ENCODE results near the gene OGA. TPM values are rescaled to one million over a fixed set of nuclear protein-coding genes. Genes with fewer than 3 reads are reported as not detected.

The OGA gene
- total and polyA plus RNA-seq, 2 of the 8 experiments (the other 6 are each of a cell fraction or from before 2014, with no cell fraction given), result 31.2 to 107 TPM

- H3K4me2 ChIP-seq (ENCODE audit: insufficient read depth in 1 of 2, low read depth in 2 of 2, low read length in 2 of 2), result no peak overlapping the region
- H3K27me3 ChIP-seq (replicated peaks in 1 of 4; ENCODE audit: control insufficient read depth in 3 of 4, extremely low read depth in 1 of 4, insufficient read depth in 3 of 4, low read length in 3 of 4), result no peaks in the 10 kb centered on the region
- CTCF ChIA-PET (ENCODE audit: partially characterized antibody), result interaction anchor here (0.6 to 2.1 kb wide), 6 partner anchors 9 to 612 kb away, joined by 3 to 5 read pairs (median 4); partner anchors contain the start of gene KCNIP2
- H2AK5ac ChIP-seq (ENCODE audit: low read depth, low read length), result no peak overlapping the region
- no peak overlapping the region for H3K4me3 ChIP-seq (ENCODE audit: extremely low read depth in 1 of 4, insufficient read depth in 2 of 4, low read depth in 3 of 4, low read length in 4 of 4)
- no peak overlapping the region for H3K4ac ChIP-seq (replicated peaks; ENCODE audit: insufficient read length, low read depth, low read length)
- H2BK15ac ChIP-seq (ENCODE audit: low read length), result no peak overlapping the region
- H2BK20ac ChIP-seq (ENCODE audit: low read length), result no peak overlapping the region
- H3K4me1 ChIP-seq (replicated peaks in 1 of 4; ENCODE audit: control insufficient read depth in 3 of 4, insufficient read depth in 4 of 4, low read length in 3 of 4), result peaks cover 7 to 21% (median 15%) of the 10 kb centered on the region in 4 experiments
- no peak for FAIRE-seq
- no peak overlapping the region for H2BK12ac ChIP-seq (ENCODE audit: low read depth, low read length)
- no peaks in the 10 kb centered on the region; a peak in 1 of 4 replicates for H3K79me2 ChIP-seq (ENCODE audit: control insufficient read depth in 1 of 2, insufficient read depth in 2 of 2, low read length in 2 of 2)
- H3K23ac ChIP-seq (ENCODE audit: insufficient read length), result no peak overlapping the region
- H3K27ac ChIP-seq (ENCODE audit: low read depth, low read length), result no peak overlapping the region
- H3K79me1 ChIP-seq (ENCODE audit: low read depth, low read length), result no peaks in the 10 kb centered on the region; the same call in 1 of the 2 replicates
- H3K23me2 ChIP-seq (ENCODE audit: low read depth, low read length), result peaks cover 12% of the 10 kb centered on the region
- no peak overlapping the region for H4K91ac ChIP-seq (replicated peaks; ENCODE audit: insufficient read length, low read length)
- 85% methylated on average over 5 of the region's 5 CpGs; no CpG with 5 or more reads in 1 of the 2 experiments for WGBS, 2 experiments (ENCODE audit: extremely low coverage in 1 of 2, insufficient coverage in 1 of 2, insufficient read length in 1 of 2, insufficient replicate concordance in 2 of 2, low coverage in 1 of 2, low lambda C conversion rate in 2 of 2, missing lambda C conversion rate in 1 of 2)
- no peak overlapping the region for H4K5ac ChIP-seq (ENCODE audit: insufficient read length, low read depth, low read length)
- no peak overlapping the region for H3K9ac ChIP-seq (replicated peaks in 1 of 4; ENCODE audit: extremely low read depth in 1 of 4, low read depth in 3 of 4, low read length in 3 of 4)
- H3K14ac ChIP-seq (ENCODE audit: insufficient read length), result no peak overlapping the region
- no peak overlapping the region for H2AFZ ChIP-seq (ENCODE audit: low read length)
- no peak overlapping the region for H2BK5ac ChIP-seq (ENCODE audit: low read depth, low read length)
- H3K56ac ChIP-seq (replicated peaks; ENCODE audit: insufficient read length, low read depth, low read length), result no peak overlapping the region
- POLR2A ChIA-PET (ENCODE audit: partially characterized antibody), result interaction anchor here (9.8 kb wide), 1 partner anchor 9 kb away, joined by 100 read pairs; the partner anchor contains the start of gene OGA
- no peaks in the 10 kb centered on the region; a peak in 1 of 8 replicates for H3K36me3 ChIP-seq (ENCODE audit: control insufficient read depth in 2 of 4, insufficient read depth in 4 of 4, low read length in 3 of 4)
- no peaks in the 10 kb centered on the region for H3K9me3 ChIP-seq (ENCODE audit: insufficient read depth in 2 of 2, low read depth in 1 of 2, low read length in 1 of 2)
- H4K8ac ChIP-seq (ENCODE audit: extremely low read depth, insufficient read depth, low read length), result no peak overlapping the region
- peaks cover 4 to 15% of the 10 kb centered on the region in 2 experiments for H4K20me1 ChIP-seq (replicated peaks in 1 of 2; ENCODE audit: control insufficient read depth in 1 of 2, insufficient read depth in 2 of 2, low read length in 2 of 2)
- no peak for DNase-seq (ENCODE audit: low read depth in 1 of 2, low spot score in 2 of 2)
- no peak overlapping the region for H2BK120ac ChIP-seq (replicated peaks; ENCODE audit: low read depth, low read length)
- no peak overlapping the region for H3K18ac ChIP-seq (ENCODE audit: extremely low read depth, low read length)
- TF ChIP-seq JUND (IDR thresholded peaks at IDR 0.05; ENCODE audit: low read length) (no peak), POU5F1 (IDR thresholded peaks at IDR 0.05; ENCODE audit: low read depth, low read length) (no peak), HDAC2 (IDR thresholded peaks at IDR 0.05; ENCODE audit: borderline replicate concordance in 1 of 2, low read depth in 2 of 2, low read length in 2 of 2) (no peak), SRF (IDR thresholded peaks at IDR 0.05; ENCODE audit: low read depth, low read length) (no peak), TAF7 (optimal IDR thresholded peaks at IDR 0.05; ENCODE audit: borderline replicate concordance, low read depth, low read length) (no peak), E2F6 (IDR thresholded peaks at IDR 0.05) (no peak), EP300 (IDR thresholded peaks at IDR 0.05; ENCODE audit: borderline replicate concordance in 1 of 2, low read depth in 2 of 2, low read length in 2 of 2) (no peak), ATF3 (IDR thresholded peaks at IDR 0.05; ENCODE audit: insufficient read depth, low read depth, low read length) (no peak), ZNF274 (IDR thresholded peaks at IDR 0.05; ENCODE audit: borderline replicate concordance, extremely low read depth, low read length) (no peak)
Measured at GRCh38 chr10:101826852-101827434, 8.7 kb upstream of the OGA start.

Data from H1 (cell line).